Right ventricle myocardium inferior (tissue), 1 donor: Measurements from ENCODE around the gene PGGT1B. TPM values are rescaled to one million over a fixed set of nuclear protein-coding genes. Genes with fewer than 3 reads are reported as not detected.
A peak's percentile ranks its signal among the peaks of the same experiment; 100 is the strongest.

Source experiments
- ATAC-seq: fragments of 200-7000 bp; cut with Tn5 transposase; one replicate; pipeline ENCODE4 v1.9.1; 2020; ENCODE audit warnings: mild to moderate bottlenecking, moderate library complexity
- DNase-seq: peaks from one replicate; pipeline ENCODE4 v3.0.0; 2021; ENCODE audit errors: missing footprints
- intact Hi-C: fragments of 100-400 bp; cut with DNase I; formaldehyde crosslinking; loops from one replicate; pipeline ENCODE4 v1.11.0; 2022
- long read RNA-seq: library from polyadenylated mRNA; unstranded; transcript quantifications from one replicate; pipeline ENCODE4 v2.0.0, GENCODE V29; 2021
- total RNA-seq: library from RNA; stranded (reverse); fragmentation: NEBNext Ultra II Directional; extraction: Animal tissue kit (Norgen Biotek cat#: 25700); gene quantifications from one replicate; pipeline ENCODE4 v1.2.1, GENCODE V29; 2021
- donor health status: DM: no; HTN: yes; CAD: no; lungs with severe emphysema.

PGGT1B gene
- total RNA-seq, result 27.0 TPM
- long read RNA-seq, full-length matches to known transcripts, result 4 of 4 reads
- long read RNA-seq, partial matches to known transcripts, result 0 of 4 reads
- long read RNA-seq, other reads (novel, unspliced or antisense), result 0 of 4 reads

- ATAC-seq, result peak; percentile 97
- intact Hi-C loops, result no loop called here
- DNase-seq, result peak; percentile 90
Measured at GRCh38 chr5:115262321-115263077, at the start of gene PGGT1B. PGGT1B (minus strand) TSS chr5:115262877; CDS start chr5:115262851, 26 bp downstream.

- intact Hi-C loops, result loop anchor here (2.0 to 10.0 kb wide), 2 partner anchors 277 to 765 kb away; no protein-coding TSS in a partner anchor
- DNase-seq (no peak), ATAC-seq (no peak)
Measured at GRCh38 chr5:115309751-115310370, 47.2 kb upstream of the PGGT1B start.

GRCh38 chr5:115308815-115309214, 46.1 kb upstream of the PGGT1B start:
- no peak for ATAC-seq
- intact Hi-C loops, result loop anchor here (2.0 kb wide), 1 partner anchor 278 kb away; no protein-coding TSS in a partner anchor
- no peak for DNase-seq

GRCh38 chr5:115306011-115306536, 43.4 kb upstream of the PGGT1B start:
- intact Hi-C loops, result no loop called here
- no peak for ATAC-seq
- no peak for DNase-seq

- intact Hi-C loops, result no loop called here
- DNase-seq (no peak), ATAC-seq (no peak)
Measured at GRCh38 chr5:115304496-115304895, 41.8 kb upstream of the PGGT1B start.

- no peak for DNase-seq
- intact Hi-C loops, result loop anchor here (10.0 kb wide), 1 partner anchor 546 kb away; the partner anchor contains the start of genes AP3S1 and ATG12
- no peak for ATAC-seq
Measured at GRCh38 chr5:115298811-115299210, 36.1 kb upstream of the PGGT1B start.

- no peak for ATAC-seq
- intact Hi-C loops, result loop anchor here (10.0 kb wide), 1 partner anchor 548 kb away; the partner anchor contains the start of genes AP3S1 and ATG12
- DNase-seq, result no peak
Measured at GRCh38 chr5:115297031-115297430, 34.4 kb upstream of the PGGT1B start.

- ATAC-seq, result peak; percentile 94
- intact Hi-C loops, result loop anchor here (10.0 kb wide), 1 partner anchor 548 kb away; the partner anchor contains the start of genes AP3S1 and ATG12
- DNase-seq, result peak; percentile 93
Measured at GRCh38 chr5:115296124-115297022, 33.7 kb upstream of the PGGT1B start, which contains the start of gene CCDC112. CCDC112 (minus strand) TSS chr5:115296654; CDS start chr5:115296543, 111 bp downstream.

GRCh38 chr5:115295777-115296123, 33.1 kb upstream of the PGGT1B start:
- ATAC-seq (peak; percentile 26), DNase-seq (no peak)
- intact Hi-C loops, result loop anchor here (10.0 kb wide), 1 partner anchor 549 kb away; the partner anchor contains the start of genes AP3S1 and ATG12

- no peak for ATAC-seq
- intact Hi-C loops, result loop anchor here (10.0 kb wide), 1 partner anchor 553 kb away; the partner anchor contains the start of genes AP3S1 and ATG12
- no peak for DNase-seq
Measured at GRCh38 chr5:115291397-115291796, 28.7 kb upstream of the PGGT1B start.

GRCh38 chr5:115289104-115289503, 26.4 kb upstream of the PGGT1B start:
- intact Hi-C loops, result no loop called here
- ATAC-seq, result no peak
- DNase-seq, result no peak

GRCh38 chr5:115284021-115284420, 21.3 kb upstream of the PGGT1B start:
- no peak for ATAC-seq
- intact Hi-C loops, result no loop called here
- no peak for DNase-seq

- ATAC-seq, result no peak
- intact Hi-C loops, result no loop called here
- DNase-seq, result no peak
Measured at GRCh38 chr5:115282131-115282530, 19.5 kb upstream of the PGGT1B start.

- ATAC-seq (no peak), DNase-seq (no peak)
- intact Hi-C loops, result no loop called here
Measured at GRCh38 chr5:115274584-115274983, 11.9 kb upstream of the PGGT1B start.

GRCh38 chr5:115272297-115272958, 9.8 kb upstream of the PGGT1B start:
- no peak for DNase-seq
- no peak for ATAC-seq
- intact Hi-C loops, result no loop called here

GRCh38 chr5:115271295-115272050, 8.8 kb upstream of the PGGT1B start:
- DNase-seq (no peak), ATAC-seq (no peak)
- intact Hi-C loops, result no loop called here

- intact Hi-C loops, result no loop called here
- DNase-seq (no peak), ATAC-seq (no peak)
Measured at GRCh38 chr5:115267617-115268016, 4.9 kb upstream of the PGGT1B start.
